Activated CD8-positive, alpha-beta memory T cell treated with anti-CD3 and anti-CD28 coated beads, Interleukin-2, amount 50 U/mL, for 4 hours (primary cell): ENCODE data around the gene SMIM12.
A peak's percentile ranks its signal among the peaks of the same experiment; 100 is the strongest.

Experiments used
- DNase-seq: peaks from one replicate; pipeline ENCODE4 v3.0.0-alpha.2; 2020

The SMIM12 gene

GRCh38 chr1:34871443-34872132 lies 12.0 kb upstream of the SMIM12 start:
- no peak for DNase-seq

- DNase-seq = no peak
These were observed 10.8 kb upstream of the SMIM12 start for GRCh38 chr1:34870395-34870794.

GRCh38 chr1:34869760-34870159 lies 10.2 kb upstream of the SMIM12 start:
- DNase-seq = no peak

GRCh38 chr1:34868230-34869049 lies 8.9 kb upstream of the SMIM12 start:
- DNase-seq = no peak

- DNase-seq = no peak
These were observed 7.9 kb upstream of the SMIM12 start for GRCh38 chr1:34867415-34867814.

- DNase-seq = no peak
These were observed 7.2 kb upstream of the SMIM12 start for GRCh38 chr1:34866762-34867109.

GRCh38 chr1:34865981-34866761 lies 6.6 kb upstream of the SMIM12 start:
- peak; percentile 97 for DNase-seq

- DNase-seq = peak; percentile 37
These were observed 6.0 kb upstream of the SMIM12 start for GRCh38 chr1:34865573-34865972.

GRCh38 chr1:34864759-34865158 lies 5.2 kb upstream of the SMIM12 start:
- no peak for DNase-seq

- DNase-seq = no peak
These were observed 4.0 kb upstream of the SMIM12 start for GRCh38 chr1:34863501-34863900.

- DNase-seq = peak; percentile 54
These were observed 576 bp downstream of the SMIM12 start for GRCh38 chr1:34858901-34859445.

- no peak for DNase-seq
These were observed 2.9 kb downstream of the SMIM12 start for GRCh38 chr1:34856697-34857096.

- DNase-seq = peak; percentile 89
These were observed 6.8 kb downstream of the SMIM12 start for GRCh38 chr1:34852677-34853217.

- no peak for DNase-seq
These were observed 8.0 kb downstream of the SMIM12 start for GRCh38 chr1:34851431-34852105.

- no peak for DNase-seq
These were observed 9.2 kb downstream of the SMIM12 start for GRCh38 chr1:34850382-34850781.

- DNase-seq = no peak
These were observed 12.5 kb downstream of the SMIM12 start for GRCh38 chr1:34847094-34847493.

- DNase-seq = no peak
These were observed 13.3 kb downstream of the SMIM12 start for GRCh38 chr1:34846265-34846664.

GRCh38 chr1:34845131-34845901 lies 14.2 kb downstream of the SMIM12 start:
- DNase-seq = no peak

- DNase-seq = no peak
These were observed 15.3 kb downstream of the SMIM12 start for GRCh38 chr1:34844252-34844634.

GRCh38 chr1:34843392-34844251 lies 15.9 kb downstream of the SMIM12 start:
- no peak for DNase-seq

GRCh38 chr1:34842952-34843371 lies 16.6 kb downstream of the SMIM12 start:
- no peak for DNase-seq
